CD4-positive, alpha-beta T cell (primary cell): ENCODE measurements around the gene TPCN1. TPM values are rescaled to one million over a fixed set of nuclear protein-coding genes. Genes with fewer than 3 reads are reported as not detected.

Experiments
- ATAC-seq: fragments of 200-7000 bp; cut with Tn5 transposase; one replicate; pipeline ENCODE4 v1.10.0; 2022; ENCODE audit warnings: mild to moderate bottlenecking; ENCODE audit not compliant: poor library complexity
- CTCF ChIA-PET: fragments of 350-600 bp; sonication (Branson Sonifier 250); formaldehyde crosslinking; loops from one replicate; lab custom pipeline; 2021; ENCODE audit warnings: antibody characterized with exemption, inconsistent platforms; lab: Charles Lee
- POLR2A ChIA-PET: fragments of 350-600 bp; sonication (Branson Sonifier 250); formaldehyde crosslinking; loops from one replicate; lab custom pipeline; 2021; ENCODE audit warnings: antibody characterized with exemption, inconsistent platforms; lab: Charles Lee
- DNase-seq, 14 experiments: peaks; one replicate each; pipeline ENCODE4 v3.0.0-alpha.2; 2013 to 2020; ENCODE audit warnings: mixed read lengths in 2 of 14
- H3K27ac ChIP-seq, 2 donors: one replicate each; pipeline versions ENCODE4 v1.5.1 to v1.7.0; 2013; ENCODE audit warnings: low read length in 2 of 2, low read depth in 1 of 2, mild to moderate bottlenecking in 1 of 2
- H3K27me3 ChIP-seq, 2 experiments: 1 replicate in 1 of 2; 2 replicates in 1 of 2; pipeline versions ENCODE4 v1.6.1 to v1.7.0; 2013; ENCODE audit warnings: low read length in 2 of 2, control low read depth in 1 of 2, mild to moderate bottlenecking in 1 of 2, moderate library complexity in 1 of 2; ENCODE audit not compliant: insufficient read depth in 2 of 2, control insufficient read depth in 1 of 2
- H3K36me3 ChIP-seq: one replicate; pipeline ENCODE4 v1.6.1; 2013; ENCODE audit warnings: low read length, control low read depth; ENCODE audit not compliant: insufficient read depth
- H3K4me1 ChIP-seq: one replicate; pipeline ENCODE4 v1.6.1; 2013; ENCODE audit warnings: low read length, control low read depth; ENCODE audit not compliant: insufficient read depth
- H3K4me3 ChIP-seq: one replicate; pipeline ENCODE4 v1.5.1; 2013; ENCODE audit warnings: mild to moderate bottlenecking, low read length, moderate library complexity
- H3K9me3 ChIP-seq, 2 experiments: 1 replicate in 1 of 2; 2 replicates in 1 of 2; pipeline versions ENCODE4 v1.6.1 to v1.7.0; 2013; ENCODE audit warnings: low read length in 2 of 2, mild to moderate bottlenecking in 2 of 2, control low read depth in 1 of 2, moderate library complexity in 1 of 2; ENCODE audit not compliant: control insufficient read depth in 1 of 2, insufficient read depth in 1 of 2
- H3K27ac Mint-ChIP-seq: one replicate; pipeline ENCODE4 v1.8.0; 2020; ENCODE audit warnings: mixed read lengths
- H3K27me3 Mint-ChIP-seq: one replicate; pipeline ENCODE4 v1.8.0; 2021; ENCODE audit warnings: mixed read lengths
- H3K36me3 Mint-ChIP-seq: one replicate; pipeline ENCODE4 v1.8.0; 2021; ENCODE audit warnings: low read depth, mixed read lengths
- H3K4me1 Mint-ChIP-seq: one replicate; pipeline ENCODE4 v1.8.0; 2021; ENCODE audit warnings: low read depth, mixed read lengths
- H3K4me3 Mint-ChIP-seq: one replicate; pipeline ENCODE4 v1.8.0; 2020; ENCODE audit warnings: mild to moderate bottlenecking, mixed read lengths
- H3K9me3 Mint-ChIP-seq: one replicate; pipeline ENCODE4 v1.8.0; 2020; ENCODE audit warnings: mixed read lengths
- CTCF ChIP-seq: fragments of 200-600 bp; IDR thresholded peaks from one replicate; pipeline ENCODE4 v1.8.0; 2022; ENCODE audit warnings: antibody characterized with exemption, mild to moderate bottlenecking
- intact Hi-C, 2 experiments: fragments of 100-400 bp; cut with DNase I in 1 of 2; cut with micrococcal nuclease in 1 of 2; formaldehyde crosslinking; loops; one replicate each; pipeline versions ENCODE4 v1.15.1 to v1.9.0; 2023 to 2025; cut with DNase I, micrococcal nuclease
- total RNA-seq, 174 experiments: library from RNA in 2 of 174; stranded (reverse) in 2 of 174; gene quantifications; one replicate each; pipeline ENCODE4 v1.2.3 and lab custom pipeline; 2021 to 2026

The TPCN1 gene
- total RNA-seq, 2 experiments from 2014 or later: 52.4 to 59.7 TPM

GRCh38 chr12:113315358-113315757 lies 94.1 kb downstream of the TPCN1 start:
- H3K27me3 Mint-ChIP-seq: no peaks in the 10 kb centered on the region
- H3K27ac Mint-ChIP-seq: no peak overlapping the region
- Histone ChIP-seq H3K4me1 (no peaks in the 10 kb centered on the region), H3K9me3 (no peaks in the 10 kb centered on the region), H3K36me3 (peaks cover 87% of the 10 kb centered on the region), H3K4me3 (no peak overlapping the region), H3K27me3 (no peaks in the 10 kb centered on the region), H3K27ac (no peak overlapping the region)
- no peaks in the 10 kb centered on the region for H3K9me3 Mint-ChIP-seq
- ChIA-PET CTCF (no interaction called here), POLR2A (no interaction called here)
- no peak overlapping the region for H3K4me3 Mint-ChIP-seq
- DNase-seq (no peak), ATAC-seq (no peak)
- intact Hi-C loops: no loop called here
- H3K4me1 Mint-ChIP-seq: peaks cover 5% of the 10 kb centered on the region
- no peak for TF ChIP-seq CTCF
- H3K36me3 Mint-ChIP-seq: peaks cover 92% of the 10 kb centered on the region

- peaks cover 87% of the 10 kb centered on the region for H3K36me3 ChIP-seq
- no peak overlapping the region for H3K4me3 ChIP-seq
- no peak overlapping the region for H3K27ac Mint-ChIP-seq
- H3K9me3 ChIP-seq: no peaks in the 10 kb centered on the region
- H3K27me3 ChIP-seq: no peaks in the 10 kb centered on the region
- peaks cover 92% of the 10 kb centered on the region for H3K36me3 Mint-ChIP-seq
- ATAC-seq (no peak), DNase-seq (no peak)
- TF ChIP-seq CTCF: no peak
- no peak overlapping the region for H3K4me3 Mint-ChIP-seq
- no peak overlapping the region for H3K27ac ChIP-seq
- ChIA-PET CTCF (no interaction called here), POLR2A (no interaction called here)
- peaks cover 5% of the 10 kb centered on the region for H3K4me1 Mint-ChIP-seq
- no peaks in the 10 kb centered on the region for H3K9me3 Mint-ChIP-seq
- H3K27me3 Mint-ChIP-seq: no peaks in the 10 kb centered on the region
- no peaks in the 10 kb centered on the region for H3K4me1 ChIP-seq
- intact Hi-C loops: no loop called here
Measured at GRCh38 chr12:113316155-113316554, 94.9 kb downstream of the TPCN1 start.

- intact Hi-C loops: no loop called here
- H3K4me1 Mint-ChIP-seq: peaks cover 5% of the 10 kb centered on the region
- no peaks in the 10 kb centered on the region for H3K9me3 Mint-ChIP-seq
- Histone ChIP-seq H3K27ac (no peak overlapping the region), H3K4me3 (no peak overlapping the region), H3K36me3 (peaks cover 91% of the 10 kb centered on the region), H3K9me3 (no peaks in the 10 kb centered on the region), H3K4me1 (no peaks in the 10 kb centered on the region), H3K27me3 (no peaks in the 10 kb centered on the region)
- H3K36me3 Mint-ChIP-seq: peaks cover 93% of the 10 kb centered on the region
- TF ChIP-seq CTCF: no peak
- H3K27me3 Mint-ChIP-seq: no peaks in the 10 kb centered on the region
- ChIA-PET POLR2A (no interaction called here), CTCF (no interaction called here)
- ATAC-seq: no peak
- no peak overlapping the region for H3K4me3 Mint-ChIP-seq
- DNase-seq: no peak
- H3K27ac Mint-ChIP-seq: peak overlapping the region; percentile 3
Measured at GRCh38 chr12:113317122-113317521, 95.9 kb downstream of the TPCN1 start.
